K562 (cell line): ENCODE results near the gene GRB10. TPM values are rescaled to one million over a fixed set of nuclear protein-coding genes. Genes with fewer than 3 reads are reported as not detected.

Experiments
- CREB1 ChIP-seq, 2 experiments: sonication (generic) in 1 of 2; formaldehyde crosslinking in 1 of 2; IDR thresholded peaks; 2 replicates each; pipeline versions ENCODE4 v1.6.1 to v1.8.0; 2012 to 2022; ENCODE audit warnings: inconsistent platforms in 1 of 2, mild to moderate bottlenecking in 1 of 2, missing genetic modification reagents in 1 of 2, moderate library complexity in 1 of 2
- DNMT1 ChIP-seq: fragments of 450-650 bp; IDR thresholded peaks from 2 replicates; pipeline ENCODE4 v1.6.1; 2016; ENCODE audit warnings: antibody characterized with exemption, mild to moderate bottlenecking
- EWSR1 ChIP-seq: fragments of 450-650 bp; IDR thresholded peaks from 2 replicates; pipeline ENCODE4 v1.6.1; 2018; ENCODE audit warnings: borderline replicate concordance, mild to moderate bottlenecking, low read depth, moderate library complexity; ENCODE audit not compliant: partially characterized antibody
- HMGN3 ChIP-seq: IDR thresholded peaks from 2 replicates; pipeline ENCODE4 v1.6.1; 2011; ENCODE audit warnings: borderline replicate concordance, low read depth, mild to moderate bottlenecking, mixed read lengths, low read length; ENCODE audit not compliant: insufficient read length; ENCODE audit errors: extremely low read depth
- MTA1 ChIP-seq: fragments of 450-650 bp; IDR thresholded peaks from 2 replicates; pipeline ENCODE4 v1.6.1; 2017; ENCODE audit warnings: borderline replicate concordance
- polyA plus RNA-seq, 8 experiments: library from polyadenylated mRNA; depleted of rRNA in 4 of 8; stranded (reverse) in 5 of 8; unstranded in 3 of 8; fragments of >200 nt; fragmentation: Nextera tagmentation in 2 of 8; fragmentation: Illumina TruSeq in 1 of 8; extraction: Ambion mirVana in 2 of 8; extraction: Trizol in 1 of 8; gene quantifications; 2 replicates each; pipeline versions ENCODE4 v1.2.1 to v1.2.3, GENCODE V29; 2011 to 2014; ENCODE audit warnings: inconsistent platforms in 1 of 8, missing spikeins in 1 of 8
- total RNA-seq, 7 experiments: library from RNA; depleted of rRNA in 6 of 7; stranded (reverse); fragments of >200 nt in 6 of 7; fragmentation: Illumina TruSeq in 2 of 7; extraction: Trizol in 2 of 7; gene quantifications; 2 replicates each; pipeline versions ENCODE4 v1.2.1 to v1.2.3, GENCODE V29; 2011 to 2021; ENCODE audit warnings: low replicate concordance in 1 of 7
- TF ChIP-seq, protein P1 (sequence below): fragments of 450-650 bp; IDR thresholded peaks from 2 replicates; pipeline ENCODE4 v1.6.1; 2016; ENCODE audit warnings: low read depth

The GRB10 gene
- total and polyA plus RNA-seq, 9 of the 15 experiments (the other 6 are each of a cell fraction or from before 2014, with no cell fraction given), result 8.9 to 88.5 (median 40.7) TPM

DNA sequence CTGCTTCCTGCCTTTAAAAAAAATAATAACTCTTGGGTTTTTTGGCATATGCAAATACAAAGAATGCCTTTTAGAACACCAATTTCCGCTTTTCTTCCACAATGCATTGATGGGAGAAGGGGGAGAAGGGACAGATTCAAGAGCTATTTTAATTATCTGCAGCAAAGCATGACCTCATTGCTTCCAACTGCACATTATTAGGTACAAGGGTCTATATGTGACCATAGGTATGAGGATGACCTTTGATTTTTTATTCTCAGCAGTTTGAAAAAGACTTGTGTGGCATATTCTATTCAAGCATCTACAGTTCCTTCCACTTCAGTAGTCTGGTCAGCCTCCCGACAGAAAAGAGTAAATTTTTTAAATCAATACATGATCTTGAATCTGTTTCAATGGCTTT is 39.7 kb downstream of the GRB10 start (continued):
- TF ChIP-seq, protein P1, sequence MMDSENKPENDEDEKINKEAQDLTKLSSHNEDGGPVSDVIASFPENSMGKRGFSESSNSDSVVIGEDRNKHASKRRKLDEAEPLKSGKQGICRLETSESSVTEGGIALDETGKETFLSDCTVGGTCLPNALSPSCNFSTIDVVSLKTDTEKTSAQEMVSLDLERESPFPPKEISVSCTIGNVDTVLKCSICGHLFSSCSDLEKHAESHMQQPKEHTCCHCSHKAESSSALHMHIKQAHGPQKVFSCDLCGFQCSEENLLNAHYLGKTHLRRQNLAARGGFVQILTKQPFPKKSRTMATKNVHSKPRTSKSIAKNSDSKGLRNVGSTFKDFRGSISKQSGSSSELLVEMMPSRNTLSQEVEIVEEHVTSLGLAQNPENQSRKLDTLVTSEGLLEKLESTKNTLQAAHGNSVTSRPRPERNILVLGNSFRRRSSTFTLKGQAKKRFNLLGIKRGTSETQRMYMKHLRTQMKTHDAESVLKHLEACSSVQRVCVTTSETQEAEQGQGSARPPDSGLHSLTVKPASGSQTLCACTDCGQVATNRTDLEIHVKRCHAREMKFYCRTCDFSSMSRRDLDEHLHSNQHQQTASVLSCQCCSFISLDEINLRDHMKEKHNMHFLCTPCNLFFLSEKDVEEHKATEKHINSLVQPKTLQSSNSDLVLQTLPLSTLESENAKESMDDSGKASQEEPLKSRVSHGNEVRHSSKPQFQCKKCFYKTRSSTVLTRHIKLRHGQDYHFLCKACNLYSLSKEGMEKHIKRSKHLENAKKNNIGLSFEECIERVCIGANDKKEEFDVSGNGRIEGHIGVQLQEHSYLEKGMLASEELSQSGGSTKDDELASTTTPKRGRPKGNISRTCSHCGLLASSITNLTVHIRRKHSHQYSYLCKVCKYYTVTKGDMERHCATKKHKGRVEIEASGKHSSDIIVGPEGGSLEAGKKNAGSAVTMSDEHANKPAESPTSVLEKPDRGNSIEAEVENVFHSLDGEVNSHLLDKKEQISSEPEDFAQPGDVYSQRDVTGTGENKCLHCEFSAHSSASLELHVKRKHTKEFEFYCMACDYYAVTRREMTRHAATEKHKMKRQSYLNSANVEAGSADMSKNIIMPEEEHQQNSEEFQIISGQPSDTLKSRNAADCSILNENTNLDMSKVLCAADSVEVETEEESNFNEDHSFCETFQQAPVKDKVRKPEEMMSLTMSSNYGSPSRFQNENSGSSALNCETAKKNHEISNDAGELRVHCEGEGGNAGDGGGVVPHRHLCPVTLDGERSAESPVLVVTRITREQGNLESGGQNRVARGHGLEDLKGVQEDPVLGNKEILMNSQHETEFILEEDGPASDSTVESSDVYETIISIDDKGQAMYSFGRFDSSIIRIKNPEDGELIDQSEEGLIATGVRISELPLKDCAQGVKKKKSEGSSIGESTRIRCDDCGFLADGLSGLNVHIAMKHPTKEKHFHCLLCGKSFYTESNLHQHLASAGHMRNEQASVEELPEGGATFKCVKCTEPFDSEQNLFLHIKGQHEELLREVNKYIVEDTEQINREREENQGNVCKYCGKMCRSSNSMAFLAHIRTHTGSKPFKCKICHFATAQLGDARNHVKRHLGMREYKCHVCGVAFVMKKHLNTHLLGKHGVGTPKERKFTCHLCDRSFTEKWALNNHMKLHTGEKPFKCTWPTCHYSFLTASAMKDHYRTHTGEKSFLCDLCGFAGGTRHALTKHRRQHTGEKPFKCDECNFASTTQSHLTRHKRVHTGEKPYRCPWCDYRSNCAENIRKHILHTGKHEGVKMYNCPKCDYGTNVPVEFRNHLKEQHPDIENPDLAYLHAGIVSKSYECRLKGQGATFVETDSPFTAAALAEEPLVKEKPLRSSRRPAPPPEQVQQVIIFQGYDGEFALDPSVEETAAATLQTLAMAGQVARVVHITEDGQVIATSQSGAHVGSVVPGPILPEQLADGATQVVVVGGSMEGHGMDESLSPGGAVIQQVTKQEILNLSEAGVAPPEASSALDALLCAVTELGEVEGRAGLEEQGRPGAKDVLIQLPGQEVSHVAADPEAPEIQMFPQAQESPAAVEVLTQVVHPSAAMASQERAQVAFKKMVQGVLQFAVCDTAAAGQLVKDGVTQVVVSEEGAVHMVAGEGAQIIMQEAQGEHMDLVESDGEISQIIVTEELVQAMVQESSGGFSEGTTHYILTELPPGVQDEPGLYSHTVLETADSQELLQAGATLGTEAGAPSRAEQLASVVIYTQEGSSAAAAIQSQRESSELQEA, result no peak
- TF ChIP-seq EWSR1 (no peak), DNMT1 (no peak), HMGN3 (no peak), MTA1 (no peak), CREB1 (IDR thresholded peaks at IDR 0.05) (no peak), CREB1 (CRISPR knock-in tag; IDR thresholded peaks at IDR 0.05) (no peak)
